Panc1 (cell line): ENCODE results near the gene MAP4K4.

Source experiments
- POLR2AphosphoS5 ChIP-seq: IDR thresholded peaks from 2 replicates; pipeline ENCODE4 v1.6.1; 2012; ENCODE audit warnings: mild to moderate bottlenecking, low read depth, low read length, moderate library complexity
- SIN3A ChIP-seq: IDR thresholded peaks from 2 replicates; pipeline ENCODE4 v1.6.1; 2012; ENCODE audit warnings: low read depth, mild to moderate bottlenecking, low read length, moderate library complexity, borderline replicate concordance; ENCODE audit not compliant: insufficient read depth
- TCF7L2 ChIP-seq: IDR thresholded peaks from 2 replicates; pipeline ENCODE4 v1.6.1; 2011; ENCODE audit warnings: mild to moderate bottlenecking, low read depth, low read length, inconsistent platforms
- TF ChIP-seq, protein P1 (sequence below): fragments of 450-650 bp; IDR thresholded peaks from 2 replicates; pipeline ENCODE4 v1.5.1; 2017; ENCODE audit warnings: mild to moderate bottlenecking
- TF ChIP-seq, protein P2 (sequence below), 2 experiments: IDR thresholded peaks; 2 replicates each; pipeline ENCODE4 v1.6.1; 2011 to 2012; ENCODE audit warnings: low read depth in 2 of 2, control low read depth in 1 of 2, low read length in 1 of 2, mild to moderate bottlenecking in 1 of 2, moderate library complexity in 1 of 2; ENCODE audit not compliant: insufficient read depth in 1 of 2

DNA sequence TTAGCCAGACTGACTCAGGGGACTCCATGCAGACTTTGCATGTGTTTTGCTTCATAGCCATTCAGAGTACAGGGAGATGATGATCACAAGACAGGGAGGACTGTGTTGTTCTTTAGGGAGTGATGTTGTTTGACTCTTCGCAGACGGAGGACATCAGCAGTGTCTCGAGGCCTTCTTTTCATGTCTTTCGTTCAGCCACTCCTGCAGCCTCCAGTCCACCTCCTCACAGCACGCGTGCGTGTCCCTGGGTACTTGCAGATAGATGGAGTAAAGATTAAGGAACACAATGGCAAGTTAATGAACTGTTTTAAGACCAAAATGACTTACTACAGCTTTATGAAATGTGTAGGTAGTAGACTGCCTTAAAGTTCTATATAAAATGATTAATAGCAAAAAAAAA is 114.7 kb downstream of the MAP4K4 start:
- TF ChIP-seq, protein P1, sequence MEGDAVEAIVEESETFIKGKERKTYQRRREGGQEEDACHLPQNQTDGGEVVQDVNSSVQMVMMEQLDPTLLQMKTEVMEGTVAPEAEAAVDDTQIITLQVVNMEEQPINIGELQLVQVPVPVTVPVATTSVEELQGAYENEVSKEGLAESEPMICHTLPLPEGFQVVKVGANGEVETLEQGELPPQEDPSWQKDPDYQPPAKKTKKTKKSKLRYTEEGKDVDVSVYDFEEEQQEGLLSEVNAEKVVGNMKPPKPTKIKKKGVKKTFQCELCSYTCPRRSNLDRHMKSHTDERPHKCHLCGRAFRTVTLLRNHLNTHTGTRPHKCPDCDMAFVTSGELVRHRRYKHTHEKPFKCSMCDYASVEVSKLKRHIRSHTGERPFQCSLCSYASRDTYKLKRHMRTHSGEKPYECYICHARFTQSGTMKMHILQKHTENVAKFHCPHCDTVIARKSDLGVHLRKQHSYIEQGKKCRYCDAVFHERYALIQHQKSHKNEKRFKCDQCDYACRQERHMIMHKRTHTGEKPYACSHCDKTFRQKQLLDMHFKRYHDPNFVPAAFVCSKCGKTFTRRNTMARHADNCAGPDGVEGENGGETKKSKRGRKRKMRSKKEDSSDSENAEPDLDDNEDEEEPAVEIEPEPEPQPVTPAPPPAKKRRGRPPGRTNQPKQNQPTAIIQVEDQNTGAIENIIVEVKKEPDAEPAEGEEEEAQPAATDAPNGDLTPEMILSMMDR, result no peak
- TF ChIP-seq POLR2AphosphoS5, result no peak
- no peak for TF ChIP-seq SIN3A
- TF ChIP-seq, protein P2, sequence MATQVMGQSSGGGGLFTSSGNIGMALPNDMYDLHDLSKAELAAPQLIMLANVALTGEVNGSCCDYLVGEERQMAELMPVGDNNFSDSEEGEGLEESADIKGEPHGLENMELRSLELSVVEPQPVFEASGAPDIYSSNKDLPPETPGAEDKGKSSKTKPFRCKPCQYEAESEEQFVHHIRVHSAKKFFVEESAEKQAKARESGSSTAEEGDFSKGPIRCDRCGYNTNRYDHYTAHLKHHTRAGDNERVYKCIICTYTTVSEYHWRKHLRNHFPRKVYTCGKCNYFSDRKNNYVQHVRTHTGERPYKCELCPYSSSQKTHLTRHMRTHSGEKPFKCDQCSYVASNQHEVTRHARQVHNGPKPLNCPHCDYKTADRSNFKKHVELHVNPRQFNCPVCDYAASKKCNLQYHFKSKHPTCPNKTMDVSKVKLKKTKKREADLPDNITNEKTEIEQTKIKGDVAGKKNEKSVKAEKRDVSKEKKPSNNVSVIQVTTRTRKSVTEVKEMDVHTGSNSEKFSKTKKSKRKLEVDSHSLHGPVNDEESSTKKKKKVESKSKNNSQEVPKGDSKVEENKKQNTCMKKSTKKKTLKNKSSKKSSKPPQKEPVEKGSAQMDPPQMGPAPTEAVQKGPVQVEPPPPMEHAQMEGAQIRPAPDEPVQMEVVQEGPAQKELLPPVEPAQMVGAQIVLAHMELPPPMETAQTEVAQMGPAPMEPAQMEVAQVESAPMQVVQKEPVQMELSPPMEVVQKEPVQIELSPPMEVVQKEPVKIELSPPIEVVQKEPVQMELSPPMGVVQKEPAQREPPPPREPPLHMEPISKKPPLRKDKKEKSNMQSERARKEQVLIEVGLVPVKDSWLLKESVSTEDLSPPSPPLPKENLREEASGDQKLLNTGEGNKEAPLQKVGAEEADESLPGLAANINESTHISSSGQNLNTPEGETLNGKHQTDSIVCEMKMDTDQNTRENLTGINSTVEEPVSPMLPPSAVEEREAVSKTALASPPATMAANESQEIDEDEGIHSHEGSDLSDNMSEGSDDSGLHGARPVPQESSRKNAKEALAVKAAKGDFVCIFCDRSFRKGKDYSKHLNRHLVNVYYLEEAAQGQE (IDR thresholded peaks at IDR 0.05; ENCODE audit: insufficient read depth in 1 of 2, low read depth in 2 of 2, low read length in 1 of 2), result no peak
- TF ChIP-seq TCF7L2, result no peak
